GM12874 (cell line): ENCODE results near the gene EPM2A.

Experiments
- CTCF ChIP-seq: IDR thresholded peaks from 2 replicates; pipeline ENCODE4 v1.5.1; 2011; ENCODE audit warnings: low read depth, mild to moderate bottlenecking, control low read depth, low read length, moderate library complexity; ENCODE audit not compliant: insufficient read depth

EPM2A gene

GRCh38 chr6:145714731-145715130 lies 20.6 kb downstream of the EPM2A start:
- TF ChIP-seq CTCF: no peak

GRCh38 chr6:145713773-145714172 lies 21.5 kb downstream of the EPM2A start:
- no peak for TF ChIP-seq CTCF

GRCh38 chr6:145711372-145711771 lies 23.9 kb downstream of the EPM2A start:
- no peak for TF ChIP-seq CTCF

GRCh38 chr6:145707397-145707796 lies 27.9 kb downstream of the EPM2A start:
- TF ChIP-seq CTCF: no peak

GRCh38 chr6:145705561-145705960 lies 29.8 kb downstream of the EPM2A start:
- TF ChIP-seq CTCF: no peak

- no peak for TF ChIP-seq CTCF
These were observed 31.1 kb downstream of the EPM2A start for GRCh38 chr6:145704143-145704781.

- TF ChIP-seq CTCF: no peak
These were observed 35.9 kb downstream of the EPM2A start for GRCh38 chr6:145699462-145699861.
